ENCODE results near the gene DAZAP1.
"Not testable (repeated sequence)": the region's sequence is repeated elsewhere in the genome, so short reads cannot be mapped to it uniquely, and the experiment has no call there.

DAZAP1 gene

DNA sequence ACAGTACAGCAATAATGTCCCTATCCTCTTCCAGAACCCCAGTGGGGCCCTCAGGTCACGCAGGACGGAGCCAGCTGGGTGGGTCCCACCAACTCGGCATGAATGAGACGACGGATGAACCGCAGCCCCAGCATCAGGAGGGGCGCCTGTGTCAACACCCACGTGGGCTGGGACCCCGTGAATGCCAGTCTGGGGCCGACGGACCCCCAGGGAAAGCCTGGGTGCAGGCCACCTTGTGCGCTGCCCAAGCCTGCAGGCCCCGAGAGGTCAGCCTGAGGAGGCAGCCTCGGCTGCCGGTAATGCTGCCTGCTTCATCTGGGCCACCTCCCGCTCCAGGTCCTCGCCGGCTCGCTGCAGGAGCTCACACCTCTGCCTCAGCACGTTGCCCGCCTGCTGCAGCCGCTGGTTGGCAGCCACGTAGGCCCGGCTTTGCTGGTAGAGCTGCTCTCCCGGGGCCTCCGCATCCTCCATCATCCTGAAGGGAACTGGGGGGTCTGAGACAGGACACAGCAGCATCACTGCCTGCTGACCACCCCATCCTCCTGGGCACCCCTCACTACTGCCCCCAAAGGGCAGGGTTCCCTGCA lies 67.5 kb downstream of the DAZAP1 start:
- DNase-seq: no peak

DNA sequence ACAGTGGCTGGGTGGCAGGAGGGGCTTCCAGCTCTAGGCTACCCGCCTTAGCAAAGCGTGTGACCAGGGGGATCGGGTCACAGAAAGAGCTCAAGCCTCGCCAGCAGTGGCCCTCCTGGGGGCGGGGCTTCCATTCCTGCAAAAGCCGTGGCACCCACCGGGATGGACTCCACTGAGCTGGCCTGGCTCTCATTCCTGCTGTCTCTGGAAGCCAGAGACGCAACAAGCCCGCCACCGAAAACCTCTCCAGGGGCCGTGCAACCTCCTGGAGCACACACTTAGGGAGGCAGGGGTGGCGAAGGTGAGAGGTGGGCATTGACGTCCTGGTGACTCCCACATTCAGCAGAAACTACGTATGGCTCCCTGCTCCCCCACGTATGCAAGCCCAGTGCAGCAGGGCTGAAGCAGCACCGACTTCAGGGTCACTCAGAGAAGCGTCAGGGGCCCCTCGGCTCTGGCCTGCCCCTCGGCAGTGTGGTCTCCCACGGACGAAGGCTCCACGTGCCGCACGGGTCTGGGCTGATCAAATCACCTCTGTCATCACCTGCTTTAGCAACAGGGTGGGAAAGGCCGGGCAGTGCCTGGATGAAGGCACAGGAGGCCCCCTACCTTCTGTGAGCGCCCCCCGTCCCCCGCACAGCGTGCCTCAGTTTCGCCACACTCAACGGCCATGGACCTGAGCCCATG lies 68.5 kb downstream of the DAZAP1 start:
- DNase-seq: no peak

DNA sequence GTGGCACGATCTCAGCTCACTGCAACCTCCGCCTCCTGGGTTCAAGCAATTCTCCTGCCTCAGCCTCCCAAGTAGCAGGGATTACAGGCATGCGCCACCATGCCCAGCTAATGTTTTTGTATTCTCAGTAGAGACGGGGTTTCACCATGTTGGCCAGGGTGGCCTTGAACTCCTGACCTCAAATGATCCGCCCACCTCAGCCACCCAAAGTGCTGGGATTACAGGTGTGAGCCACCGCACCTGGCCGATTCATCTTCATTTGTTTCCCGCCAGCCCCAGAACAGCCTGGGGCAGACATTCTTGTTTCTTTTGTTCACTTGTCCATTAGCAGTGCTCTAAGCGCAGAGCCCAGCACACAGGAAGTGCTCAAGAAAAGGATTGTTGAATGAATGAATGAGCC lies 69.7 kb downstream of the DAZAP1 start:
- not testable (repeated sequence) for DNase-seq

DNA sequence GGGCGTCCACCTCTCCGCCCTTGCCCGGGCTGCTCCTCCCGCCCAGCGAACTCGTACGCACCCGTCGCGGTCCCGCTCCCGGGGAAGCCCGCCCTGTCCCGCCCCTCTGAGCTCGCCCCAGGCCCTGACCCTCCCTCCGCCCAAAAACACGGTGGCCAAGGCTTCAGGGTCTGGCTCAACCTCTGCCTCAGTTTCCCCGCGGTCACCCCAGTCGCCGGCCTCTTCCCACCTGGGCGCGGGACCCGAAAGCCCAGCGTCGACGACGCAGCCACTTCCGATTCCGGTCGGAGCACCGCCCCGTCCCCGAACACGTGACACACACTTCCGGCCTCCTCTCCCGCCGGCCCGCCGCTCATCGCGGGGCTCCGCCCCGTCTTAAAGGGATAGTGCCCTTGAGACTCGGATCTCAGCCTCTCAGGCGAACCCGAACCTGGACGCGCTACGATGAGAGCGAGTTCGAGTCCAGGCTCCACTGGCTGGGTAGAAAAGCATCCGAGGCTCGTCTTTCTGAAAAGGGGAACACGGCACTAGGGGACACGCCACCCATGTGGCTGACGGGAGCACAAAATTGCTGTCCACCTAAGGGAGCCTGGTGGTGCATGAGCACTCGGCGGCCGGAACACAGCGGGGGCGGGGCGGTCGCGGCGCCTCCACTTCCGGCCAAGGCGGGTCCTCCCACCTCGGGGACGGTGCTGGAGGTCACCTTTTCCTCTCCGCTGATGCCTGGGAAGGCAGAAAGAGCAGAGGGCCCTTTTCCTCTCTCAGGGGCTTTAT lies 71.7 kb downstream of the DAZAP1 start, which contains the start of gene C19orf25:
Gene C19orf25 (minus strand): TSS at position 282 of the 774 bp plus-strand sequence. CDS start 312 bp downstream, outside the sequence.
- DNase-seq: peak; percentile 81

DNA sequence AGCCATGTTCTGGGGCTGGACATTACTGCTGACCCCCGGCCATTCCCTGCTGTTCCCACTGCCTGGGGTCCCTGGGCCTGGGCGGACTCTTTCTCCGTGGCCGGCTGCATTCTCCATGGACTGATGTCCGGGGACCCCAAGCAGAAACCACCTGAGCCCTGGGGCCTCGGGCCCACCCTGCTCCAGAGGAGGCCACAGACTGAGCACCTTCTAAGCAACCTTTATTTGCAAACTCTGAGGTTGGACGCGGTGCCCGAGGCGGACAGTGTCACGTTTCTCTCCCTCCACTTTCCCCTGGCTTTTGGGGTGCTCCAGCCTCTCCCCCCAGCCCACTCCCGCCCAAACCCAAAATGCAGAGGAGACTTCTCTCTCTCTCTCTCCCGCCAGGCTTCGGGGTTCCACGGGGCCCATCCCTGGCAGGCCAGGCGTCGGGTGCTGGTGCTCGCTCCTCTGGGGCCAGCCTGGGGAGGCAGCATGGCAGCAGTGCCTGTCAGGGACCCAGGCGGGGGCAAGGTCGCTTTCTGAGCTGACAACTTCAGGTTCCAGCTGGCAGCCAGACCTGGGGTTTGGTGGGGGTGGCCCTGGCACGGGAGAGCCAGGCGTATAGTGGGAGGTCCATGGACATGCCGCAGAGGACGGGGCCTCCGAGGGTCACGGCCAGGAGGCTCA lies 74.0 kb downstream of the DAZAP1 start:
- DNase-seq: no peak

DNA sequence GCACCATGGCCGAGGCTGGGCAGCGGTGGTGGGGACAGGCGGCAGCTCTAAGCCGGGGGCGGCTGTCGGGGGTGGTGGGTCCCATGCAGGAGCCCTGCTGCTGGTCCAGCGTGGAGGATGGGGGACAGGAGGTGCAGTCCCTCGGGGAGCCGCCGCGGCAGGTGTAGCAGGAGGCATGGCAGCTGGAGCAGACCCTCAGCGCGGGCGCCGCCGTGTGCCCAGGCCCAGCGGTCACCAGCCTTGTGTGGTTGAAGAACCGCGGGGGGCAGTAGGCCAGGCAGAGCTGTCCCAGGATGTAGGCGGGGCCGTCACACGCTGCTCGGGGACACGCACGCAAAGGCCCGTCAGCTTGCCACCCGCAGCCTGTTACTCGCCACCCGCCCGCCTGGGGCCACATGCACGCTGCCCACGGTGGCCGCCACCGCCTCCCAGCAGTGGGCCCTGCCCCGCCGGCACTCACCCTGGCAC lies 74.5 kb downstream of the DAZAP1 start:
- DNase-seq: no peak

DNA sequence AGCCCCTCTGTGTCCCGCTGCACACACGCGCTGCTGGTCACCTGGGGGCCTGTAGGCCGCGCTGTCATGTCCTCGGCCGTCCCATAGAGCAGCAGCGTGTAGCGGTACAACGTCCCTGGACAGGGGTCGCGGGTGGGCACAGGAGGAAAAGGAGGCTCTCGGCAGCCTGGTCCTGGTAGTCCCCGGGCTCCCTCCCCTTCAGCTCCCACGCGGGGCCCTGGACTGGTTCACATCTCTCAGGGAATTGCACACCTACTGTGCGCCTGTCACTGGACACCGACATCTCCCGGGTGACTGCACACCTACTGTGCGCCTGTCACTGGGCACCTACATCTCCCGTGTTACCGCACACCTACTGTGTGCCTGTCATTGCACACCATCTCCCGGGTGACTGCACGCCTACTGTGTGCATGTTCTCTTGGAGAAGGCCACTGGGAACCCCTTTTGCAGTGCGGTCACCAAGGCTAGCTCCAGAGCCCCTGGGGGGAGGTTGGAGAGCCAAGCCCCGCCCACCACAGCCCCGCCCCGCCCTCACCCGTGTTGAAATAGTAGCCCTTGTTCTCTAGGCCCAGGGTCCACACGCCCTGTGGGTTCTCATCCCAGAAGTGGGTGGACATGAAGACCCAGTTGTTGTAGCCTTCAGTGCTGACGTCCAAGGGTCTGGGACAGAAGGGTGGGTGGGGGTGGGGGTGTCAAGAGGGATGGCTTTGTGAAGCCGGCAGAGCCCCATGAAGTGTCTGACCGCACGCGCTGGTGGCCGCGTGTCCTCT lies 75.2 kb downstream of the DAZAP1 start:
- DNase-seq: no peak

DNA sequence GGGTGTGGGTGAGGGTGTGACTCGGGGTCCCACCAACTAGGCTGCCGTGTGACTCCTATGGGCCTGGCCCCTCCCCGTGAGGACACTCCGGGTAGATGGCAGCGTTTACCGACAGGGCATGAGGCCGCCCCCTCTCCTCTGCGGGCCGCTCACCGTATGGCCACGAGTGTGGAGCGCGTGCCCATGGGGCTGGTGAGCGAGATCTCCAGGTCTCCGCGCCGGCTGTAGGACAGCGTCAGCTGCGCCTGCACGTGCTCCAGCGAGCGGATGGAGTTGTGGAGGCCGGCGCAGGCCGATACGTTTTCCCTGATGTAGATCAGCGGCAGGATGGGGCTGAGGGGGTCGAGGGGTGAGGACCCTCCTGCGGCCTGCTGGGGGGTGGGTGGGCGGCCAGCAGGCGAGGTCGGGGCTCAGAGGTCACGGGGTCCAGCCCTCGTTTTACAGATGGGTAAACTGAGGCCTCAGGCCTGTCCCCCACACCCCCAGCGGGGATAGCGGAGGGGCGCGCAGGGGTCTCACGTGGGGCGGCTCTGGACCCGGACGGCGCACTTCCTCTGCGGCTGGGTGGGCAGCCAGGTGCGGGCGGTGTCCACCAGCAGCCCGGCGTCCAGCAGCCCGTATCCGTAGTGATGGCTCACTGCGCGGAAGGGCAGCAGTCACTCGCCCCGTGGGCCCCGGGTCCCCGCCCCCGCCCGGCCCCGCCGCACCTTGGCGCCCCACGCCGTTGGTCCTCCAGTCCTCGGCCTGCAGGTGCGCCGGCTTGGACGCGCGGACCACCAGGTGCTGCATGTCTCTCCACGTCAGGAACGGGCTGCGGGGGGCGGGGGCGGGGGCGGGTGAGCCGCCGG lies 76.0 kb downstream of the DAZAP1 start:
- no peak for DNase-seq

DNA sequence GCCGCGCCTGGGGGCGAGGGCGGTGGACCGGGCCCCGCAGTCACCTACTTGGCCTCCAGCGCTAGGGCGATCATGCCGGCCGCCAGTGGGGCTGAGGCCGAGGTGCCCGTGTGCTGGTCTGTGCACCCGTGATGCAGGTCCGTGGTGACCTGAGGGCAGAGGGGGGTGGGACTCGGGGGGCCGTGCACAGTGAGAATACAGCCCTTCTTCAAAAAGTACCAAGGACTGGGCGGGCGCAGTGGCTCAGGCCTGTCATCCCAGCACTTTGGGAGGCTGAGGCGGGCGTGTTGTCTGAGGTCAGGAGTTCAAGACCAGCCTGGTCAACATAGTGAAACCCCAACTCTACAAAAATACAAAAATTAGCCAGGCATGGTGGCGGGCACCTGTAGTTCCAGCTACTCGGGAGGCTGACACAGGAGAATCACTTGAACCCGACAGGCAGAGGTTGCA lies 76.6 kb downstream of the DAZAP1 start:
- DNase-seq: no peak
